Rectal smooth muscle tissue (tissue), 1 donor: Measurements from ENCODE around the gene ACADSB.

Experiments
- H3K27ac ChIP-seq: one replicate; pipeline ENCODE4 v1.7.0; 2013; ENCODE audit warnings: low read depth, low read length, inconsistent platforms
- H3K27me3 ChIP-seq: one replicate; pipeline ENCODE4 v1.7.0; 2013; ENCODE audit warnings: low read length; ENCODE audit not compliant: control insufficient read depth, insufficient read depth
- H3K36me3 ChIP-seq: one replicate; pipeline ENCODE4 v1.7.0; 2013; ENCODE audit warnings: low read length; ENCODE audit not compliant: control insufficient read depth, insufficient read depth
- H3K4me1 ChIP-seq: one replicate; pipeline ENCODE4 v1.7.0; 2013; ENCODE audit warnings: low read length; ENCODE audit not compliant: control insufficient read depth, insufficient read depth
- H3K4me3 ChIP-seq: one replicate; pipeline ENCODE4 v1.7.0; 2013; ENCODE audit warnings: low read length
- H3K9ac ChIP-seq: one replicate; pipeline ENCODE4 v1.7.0; 2013; ENCODE audit warnings: low read length

Gene ACADSB

GRCh38 chr10:123009105-123009820 is 457 bp downstream of the ACADSB start:
- Histone ChIP-seq H3K27me3 (no peaks in the 10 kb centered on the region), H3K4me3 (peak overlapping the region; percentile 80), H3K4me1 (peaks cover 11% of the 10 kb centered on the region), H3K9ac (peak overlapping the region; percentile 70), H3K36me3 (no peaks in the 10 kb centered on the region), H3K27ac (peak overlapping the region; percentile 74)

DNA sequence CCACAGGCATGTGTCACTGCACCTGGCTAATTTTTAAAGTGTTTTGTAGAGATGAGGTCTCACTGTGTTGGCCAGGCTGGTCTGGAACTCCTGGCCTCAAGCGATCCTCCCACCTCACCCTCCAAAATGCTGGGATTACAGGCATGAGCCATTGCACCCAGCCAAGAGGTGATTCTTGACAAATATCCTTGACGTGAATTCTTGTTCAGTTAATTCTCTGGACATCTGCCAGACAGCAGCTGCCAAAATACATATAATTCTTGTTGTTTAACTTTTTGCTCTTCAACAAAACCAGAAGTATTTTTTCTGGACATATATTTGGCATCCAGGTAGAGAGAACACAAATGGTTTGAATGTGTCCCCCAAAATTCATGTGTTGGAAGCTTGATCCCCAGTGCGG is 3.2 kb downstream of the ACADSB start:
- H3K4me3 ChIP-seq = no peak overlapping the region
- no peaks in the 10 kb centered on the region for H3K27me3 ChIP-seq
- peaks cover 6% of the 10 kb centered on the region for H3K4me1 ChIP-seq
- no peak overlapping the region for H3K9ac ChIP-seq
- H3K36me3 ChIP-seq = no peaks in the 10 kb centered on the region
- H3K27ac ChIP-seq = no peak overlapping the region

DNA sequence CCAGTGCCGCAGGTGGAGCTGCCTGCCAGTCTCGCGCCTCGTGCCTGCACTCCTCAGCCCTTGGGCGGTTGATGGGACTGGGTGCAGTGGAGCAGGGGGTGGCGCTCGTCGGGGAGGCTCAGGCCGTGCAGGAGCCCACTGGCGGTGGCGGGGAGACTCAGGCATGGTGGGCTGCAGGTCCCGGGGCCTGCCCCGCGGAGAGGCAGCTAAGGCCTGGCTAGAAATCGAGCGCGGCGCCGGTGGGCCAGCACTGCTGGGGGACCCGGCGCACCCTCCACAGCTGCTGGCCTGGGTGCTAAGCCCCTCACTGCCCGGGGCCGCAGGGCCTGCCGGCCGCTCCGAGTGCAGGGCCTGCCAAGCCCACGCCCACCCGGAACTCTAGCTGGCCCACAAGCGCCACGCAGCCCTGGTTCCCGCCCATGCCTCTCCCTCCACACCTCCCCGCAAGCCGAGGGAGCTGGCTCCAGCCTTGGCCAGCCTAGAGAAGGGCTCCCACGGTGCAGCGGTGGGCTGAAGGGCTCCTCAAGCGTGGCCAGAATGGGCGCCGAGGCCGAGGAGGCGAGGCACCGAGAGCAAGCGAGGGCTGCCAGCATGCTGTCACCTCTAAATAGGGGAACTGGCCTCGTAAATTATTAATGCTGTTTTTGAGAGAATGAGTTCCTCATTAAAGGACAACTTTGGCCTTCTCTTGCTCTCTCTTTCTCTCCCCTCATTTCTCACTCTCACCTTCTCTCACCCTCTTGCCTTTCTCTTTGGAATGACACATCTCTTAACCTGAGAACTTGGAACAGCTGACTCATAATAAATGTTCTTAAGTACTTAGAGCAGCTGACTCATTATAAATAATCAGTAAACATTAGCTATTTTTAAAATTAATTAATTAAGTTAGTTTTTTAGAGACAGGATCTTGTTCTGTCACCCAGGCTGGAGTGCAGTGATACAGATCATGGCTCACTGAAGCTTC is 4.9 kb downstream of the ACADSB start:
- H3K27ac ChIP-seq = no peak overlapping the region
- H3K36me3 ChIP-seq = no peaks in the 10 kb centered on the region
- H3K4me1 ChIP-seq = no peaks in the 10 kb centered on the region
- no peak overlapping the region for H3K9ac ChIP-seq
- no peaks in the 10 kb centered on the region for H3K27me3 ChIP-seq
- no peak overlapping the region for H3K4me3 ChIP-seq

DNA sequence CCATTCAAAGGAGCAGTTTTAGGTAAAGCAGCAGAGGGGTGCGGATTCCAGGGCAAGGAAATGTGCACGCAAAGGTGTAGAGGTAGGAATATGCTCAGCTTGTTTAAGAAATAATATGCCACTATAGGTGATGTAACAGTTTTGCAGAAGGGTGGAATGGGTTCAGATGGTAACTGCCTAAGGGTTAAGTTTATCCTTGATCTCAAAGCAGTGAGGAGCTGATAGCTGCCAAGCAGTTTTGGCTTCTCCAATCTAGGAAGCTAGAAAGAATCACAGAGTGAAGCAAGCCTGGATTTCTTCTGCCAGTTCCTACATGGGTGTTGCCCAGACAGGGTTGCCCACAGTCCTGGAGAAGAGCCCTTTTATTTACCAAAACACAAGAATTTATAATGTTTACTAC is 6.0 kb downstream of the ACADSB start:
- Histone ChIP-seq H3K27ac (no peak overlapping the region), H3K4me1 (no peaks in the 10 kb centered on the region), H3K9ac (no peak overlapping the region), H3K27me3 (no peaks in the 10 kb centered on the region), H3K36me3 (no peaks in the 10 kb centered on the region), H3K4me3 (no peak overlapping the region)

GRCh38 chr10:123016228-123016627 is 7.4 kb downstream of the ACADSB start:
- no peak overlapping the region for H3K9ac ChIP-seq
- no peak overlapping the region for H3K27ac ChIP-seq
- no peak overlapping the region for H3K4me3 ChIP-seq
- H3K36me3 ChIP-seq = no peaks in the 10 kb centered on the region
- H3K4me1 ChIP-seq = no peaks in the 10 kb centered on the region
- no peaks in the 10 kb centered on the region for H3K27me3 ChIP-seq

DNA sequence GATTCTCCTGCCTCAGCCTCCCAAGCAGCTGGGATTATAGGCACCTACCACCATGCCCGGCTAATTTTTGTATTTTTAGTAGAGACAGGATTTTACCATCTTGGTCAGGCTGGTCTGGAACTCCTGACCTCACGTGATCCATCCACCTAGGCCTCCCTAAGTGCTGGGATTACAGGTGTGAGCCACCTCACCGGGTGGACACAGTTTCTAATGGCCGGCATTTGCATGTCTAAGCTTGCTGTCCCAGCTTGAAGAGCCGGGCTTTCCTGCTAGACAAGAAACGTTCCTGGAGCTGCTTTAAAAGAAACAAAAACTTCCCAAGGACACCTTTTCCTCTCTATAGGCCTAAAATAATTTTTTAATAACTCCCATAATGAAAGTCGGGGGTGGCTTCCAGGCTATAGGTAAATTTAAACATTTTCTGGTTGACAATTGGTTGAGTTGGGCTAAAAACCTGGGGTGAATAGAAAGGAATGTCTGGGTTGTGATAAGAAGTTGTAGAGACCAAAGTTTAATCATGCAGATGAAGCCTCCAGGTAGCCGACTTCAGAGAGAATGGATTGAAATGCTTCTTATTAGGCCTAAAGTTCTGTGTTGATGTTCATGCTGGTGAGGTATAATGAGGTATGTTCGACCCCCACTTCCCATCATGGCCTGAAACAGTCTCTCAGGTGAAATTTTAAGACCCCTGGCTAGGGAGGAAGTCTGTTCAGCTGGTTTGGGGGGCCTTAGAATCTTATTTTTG is 8.8 kb downstream of the ACADSB start:
- no peaks in the 10 kb centered on the region for H3K36me3 ChIP-seq
- no peaks in the 10 kb centered on the region for H3K4me1 ChIP-seq
- no peaks in the 10 kb centered on the region for H3K27me3 ChIP-seq
- H3K4me3 ChIP-seq = no peak overlapping the region
- no peak overlapping the region for H3K27ac ChIP-seq
- H3K9ac ChIP-seq = no peak overlapping the region

- no peak overlapping the region for H3K27ac ChIP-seq
- no peaks in the 10 kb centered on the region for H3K36me3 ChIP-seq
- H3K4me3 ChIP-seq = no peak overlapping the region
- H3K4me1 ChIP-seq = no peaks in the 10 kb centered on the region
- no peak overlapping the region for H3K9ac ChIP-seq
- no peaks in the 10 kb centered on the region for H3K27me3 ChIP-seq
Observed at GRCh38 chr10:123018531-123018930, 9.7 kb downstream of the ACADSB start.

DNA sequence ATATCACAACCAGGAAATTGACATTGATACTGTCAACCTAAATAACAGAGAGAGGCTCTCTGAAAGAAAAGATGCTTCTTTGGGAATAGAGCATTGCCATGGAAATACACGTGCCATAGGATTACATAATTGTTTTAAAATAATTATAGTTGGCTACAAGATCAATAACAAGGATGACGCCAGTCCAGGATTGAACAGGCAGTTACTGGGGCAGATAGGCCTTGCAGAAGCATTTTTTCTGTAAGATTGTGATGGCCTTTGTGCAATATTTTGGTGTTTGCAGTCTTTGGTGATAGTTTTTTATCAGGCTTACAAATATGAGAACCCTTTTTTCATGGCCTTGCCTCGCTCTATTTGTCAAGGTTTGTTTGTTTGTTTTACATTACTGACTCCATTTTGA is 10.5 kb downstream of the ACADSB start:
- Histone ChIP-seq H3K9ac (no peak overlapping the region), H3K4me3 (no peak overlapping the region), H3K4me1 (no peaks in the 10 kb centered on the region), H3K27ac (no peak overlapping the region), H3K36me3 (no peaks in the 10 kb centered on the region), H3K27me3 (no peaks in the 10 kb centered on the region)

DNA sequence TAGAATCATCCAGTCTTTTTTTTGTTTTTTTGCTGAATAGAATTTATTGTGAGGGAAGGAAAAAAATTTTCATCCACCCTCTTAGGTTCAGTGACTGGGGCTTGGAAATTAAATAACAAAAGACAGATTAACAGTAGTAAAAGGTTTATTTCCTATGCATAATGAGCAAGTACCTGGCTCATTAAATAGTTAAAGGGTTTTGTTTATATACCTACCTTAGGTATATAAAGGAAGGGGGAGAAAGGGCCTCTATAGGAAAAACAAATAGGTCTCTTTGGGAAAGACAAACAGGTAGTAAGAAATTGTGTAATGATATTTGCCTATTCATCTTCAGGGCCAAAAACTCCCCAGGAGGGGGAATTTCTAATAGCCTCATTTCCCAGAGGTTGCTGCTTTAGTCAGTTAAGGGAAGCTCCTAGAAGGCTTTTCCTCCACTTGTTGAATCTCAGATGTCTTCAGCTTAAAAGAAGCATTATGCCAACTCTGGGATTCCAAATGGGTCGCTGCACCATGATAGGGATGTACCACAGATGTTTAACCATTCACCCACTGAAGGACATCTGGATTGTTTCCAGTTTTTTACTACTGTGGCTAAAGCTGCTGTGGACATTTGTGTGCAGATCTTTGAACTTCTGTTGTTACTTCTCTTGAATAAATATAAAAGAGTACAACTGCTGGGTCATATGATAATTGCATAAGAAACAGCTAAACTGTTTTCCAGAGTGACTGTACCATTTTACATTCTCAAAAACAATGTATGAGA is 11.3 kb downstream of the ACADSB start:
- Histone ChIP-seq H3K36me3 (no peaks in the 10 kb centered on the region), H3K9ac (no peak overlapping the region), H3K4me3 (no peak overlapping the region), H3K27me3 (no peaks in the 10 kb centered on the region), H3K4me1 (no peaks in the 10 kb centered on the region), H3K27ac (no peak overlapping the region)

GRCh38 chr10:123021517-123021916 is 12.7 kb downstream of the ACADSB start:
- Histone ChIP-seq H3K27ac (no peak overlapping the region), H3K36me3 (no peaks in the 10 kb centered on the region), H3K4me3 (no peak overlapping the region), H3K27me3 (no peaks in the 10 kb centered on the region), H3K9ac (no peak overlapping the region), H3K4me1 (no peaks in the 10 kb centered on the region)

DNA sequence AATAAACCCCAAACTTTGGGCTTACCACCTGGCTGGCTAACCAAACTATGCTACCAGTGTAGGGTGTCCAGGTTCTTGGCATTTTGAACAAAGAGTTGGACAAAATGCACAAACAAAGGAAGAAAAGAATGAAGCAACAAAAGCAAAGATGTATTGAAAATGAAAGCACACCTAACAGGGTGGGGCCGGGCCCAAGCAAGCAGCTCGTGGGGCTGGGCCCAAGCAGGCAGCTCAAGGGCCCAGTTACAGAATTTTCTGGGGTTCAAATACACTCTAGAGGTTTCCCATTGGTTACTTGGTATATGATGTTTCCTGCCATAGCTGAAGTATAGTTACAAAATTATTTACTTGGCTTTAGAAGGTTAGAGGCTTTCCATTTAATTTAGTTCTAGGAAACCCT is 15.7 kb downstream of the ACADSB start:
- H3K4me3 ChIP-seq = no peak overlapping the region
- H3K27me3 ChIP-seq = no peaks in the 10 kb centered on the region
- no peaks in the 10 kb centered on the region for H3K36me3 ChIP-seq
- H3K27ac ChIP-seq = no peak overlapping the region
- no peaks in the 10 kb centered on the region for H3K4me1 ChIP-seq
- H3K9ac ChIP-seq = no peak overlapping the region

DNA sequence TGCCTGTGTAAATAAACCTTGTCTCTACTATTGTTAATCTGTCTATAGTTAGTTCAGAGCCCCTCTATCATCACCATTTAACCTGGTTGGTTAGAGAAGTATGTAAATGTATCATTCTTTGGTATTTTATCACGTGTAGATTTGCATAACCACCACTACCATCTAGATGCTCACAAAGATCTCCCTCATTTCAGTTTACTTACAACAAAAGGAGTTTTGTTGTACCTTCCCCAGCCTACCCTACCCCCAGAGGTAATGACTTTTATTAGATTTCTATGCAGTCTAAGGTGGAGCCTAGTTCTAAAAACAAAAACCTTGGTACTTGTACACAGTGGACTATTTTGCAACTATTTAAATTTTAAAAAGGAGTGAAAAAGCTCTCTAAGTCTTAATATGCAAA is 17.5 kb downstream of the ACADSB start:
- H3K4me3 ChIP-seq = no peak overlapping the region
- no peak overlapping the region for H3K27ac ChIP-seq
- no peaks in the 10 kb centered on the region for H3K27me3 ChIP-seq
- H3K4me1 ChIP-seq = no peaks in the 10 kb centered on the region
- no peak overlapping the region for H3K9ac ChIP-seq
- H3K36me3 ChIP-seq = no peaks in the 10 kb centered on the region
